ENCODE measurements around the gene AVEN.
A peak's percentile ranks its signal among the peaks of the same experiment; 100 is the strongest.

The AVEN gene

DNA sequence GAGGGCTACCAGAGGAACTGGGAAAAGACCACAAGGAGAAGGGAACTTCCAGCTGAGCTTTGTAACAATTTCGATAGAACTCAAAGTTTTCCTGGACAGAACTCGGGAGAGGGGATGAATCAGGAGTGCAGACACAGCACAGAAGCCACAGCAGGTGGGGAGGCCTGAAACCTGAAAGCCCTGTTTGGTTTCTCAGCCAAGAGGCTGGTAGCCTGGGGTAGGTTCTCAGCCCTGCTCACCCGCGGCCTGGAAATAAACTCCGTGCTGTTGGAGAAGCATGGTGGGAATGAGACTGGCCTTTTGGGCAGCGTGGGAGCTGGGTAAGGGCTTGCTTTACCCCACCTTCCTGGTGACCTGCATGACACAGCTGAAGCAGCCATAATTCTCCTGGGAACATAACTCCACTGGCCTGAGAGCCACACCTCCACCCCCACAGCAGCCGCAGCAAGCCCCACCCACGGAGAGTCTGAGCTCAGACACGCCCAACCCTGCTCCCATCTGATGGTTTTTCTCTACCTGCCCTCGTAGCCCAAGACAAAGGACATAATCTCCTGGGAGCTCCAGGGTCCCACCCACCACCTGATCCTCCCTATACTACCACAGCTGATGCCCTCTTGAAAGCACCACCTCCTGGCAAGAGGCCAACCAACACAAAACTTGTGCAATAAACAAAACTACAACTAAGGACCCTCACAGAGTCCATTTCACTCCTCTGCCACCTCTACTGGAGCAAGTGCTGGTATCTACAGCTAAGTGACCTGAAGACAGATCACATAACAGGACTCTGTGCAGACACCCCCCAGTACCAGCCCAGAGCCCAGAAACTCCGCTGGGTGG is 123.2 kb downstream of the AVEN start:
- TF ChIP-seq CTBP1 (IDR thresholded peaks at IDR 0.05; ENCODE audit: borderline replicate concordance) (no peak), BHLHE40 (IDR thresholded peaks at IDR 0.05; ENCODE audit: borderline replicate concordance) (no peak), FOXA1 (IDR thresholded peaks at IDR 0.05) (no peak), TARDBP (IDR thresholded peaks at IDR 0.05) (no peak), NFRKB (IDR thresholded peaks at IDR 0.05) (no peak)
- TF ChIP-seq, protein P1, sequence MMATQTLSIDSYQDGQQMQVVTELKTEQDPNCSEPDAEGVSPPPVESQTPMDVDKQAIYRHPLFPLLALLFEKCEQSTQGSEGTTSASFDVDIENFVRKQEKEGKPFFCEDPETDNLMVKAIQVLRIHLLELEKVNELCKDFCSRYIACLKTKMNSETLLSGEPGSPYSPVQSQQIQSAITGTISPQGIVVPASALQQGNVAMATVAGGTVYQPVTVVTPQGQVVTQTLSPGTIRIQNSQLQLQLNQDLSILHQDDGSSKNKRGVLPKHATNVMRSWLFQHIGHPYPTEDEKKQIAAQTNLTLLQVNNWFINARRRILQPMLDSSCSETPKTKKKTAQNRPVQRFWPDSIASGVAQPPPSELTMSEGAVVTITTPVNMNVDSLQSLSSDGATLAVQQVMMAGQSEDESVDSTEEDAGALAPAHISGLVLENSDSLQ (IDR thresholded peaks at IDR 0.05) = no peak
- peak; percentile 6 for DNase-seq (ENCODE audit: extremely low spot score)
- ChIA-PET POLR2A (no interaction called here), CTCF (interaction anchor here (1.0 kb wide), 1 partner anchor 24 kb away, joined by 3 read pairs; no protein-coding TSS in a partner anchor)

DNA sequence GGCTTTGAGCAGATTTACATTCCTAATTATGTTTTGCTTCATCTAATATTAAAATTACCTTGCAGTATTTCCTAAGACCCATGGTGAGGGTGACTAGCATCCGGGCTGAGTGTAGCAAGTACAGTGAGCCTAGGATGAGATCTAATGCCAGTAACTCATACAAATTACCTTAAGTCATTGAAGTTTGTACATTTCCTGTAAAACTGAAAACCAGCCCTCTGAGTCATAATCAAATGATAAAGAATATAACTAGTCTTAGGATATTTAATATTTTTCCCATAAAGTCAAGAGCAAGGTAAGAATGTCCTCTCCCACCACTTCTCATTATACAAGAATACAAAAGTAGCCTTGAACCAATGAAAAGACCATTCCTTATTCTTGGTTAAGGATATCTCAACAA is 125.5 kb downstream of the AVEN start:
- TF ChIP-seq FOXA1 (IDR thresholded peaks at IDR 0.05) (no peak), CTBP1 (IDR thresholded peaks at IDR 0.05; ENCODE audit: borderline replicate concordance) (no peak), FOXM1 (IDR thresholded peaks at IDR 0.05; ENCODE audit: borderline replicate concordance) (no peak), NFRKB (IDR thresholded peaks at IDR 0.05) (no peak), LEF1 (IDR thresholded peaks at IDR 0.05; ENCODE audit: borderline replicate concordance) (no peak), FOXK2 (IDR thresholded peaks at IDR 0.05) (no peak), ARNT (IDR thresholded peaks at IDR 0.05) (no peak), L3MBTL2 (conservative IDR thresholded peaks at IDR 0.05) (no peak), TARDBP (IDR thresholded peaks at IDR 0.05) (no peak), ELF4 (IDR thresholded peaks at IDR 0.05) (no peak), ZNF384 (IDR thresholded peaks at IDR 0.05) (no peak), HDGF (IDR thresholded peaks at IDR 0.05; ENCODE audit: borderline replicate concordance) (no peak), SP1 (IDR thresholded peaks at IDR 0.05) (no peak), BHLHE40 (IDR thresholded peaks at IDR 0.05; ENCODE audit: borderline replicate concordance) (no peak), SUZ12 (IDR thresholded peaks at IDR 0.05) (no peak)
- TF ChIP-seq, protein P1 (IDR thresholded peaks at IDR 0.05) = no peak
- CTCF ChIA-PET = no interaction called here
- POLR2A ChIA-PET = no interaction called here
- DNase-seq (ENCODE audit: extremely low spot score) = no peak

DNA sequence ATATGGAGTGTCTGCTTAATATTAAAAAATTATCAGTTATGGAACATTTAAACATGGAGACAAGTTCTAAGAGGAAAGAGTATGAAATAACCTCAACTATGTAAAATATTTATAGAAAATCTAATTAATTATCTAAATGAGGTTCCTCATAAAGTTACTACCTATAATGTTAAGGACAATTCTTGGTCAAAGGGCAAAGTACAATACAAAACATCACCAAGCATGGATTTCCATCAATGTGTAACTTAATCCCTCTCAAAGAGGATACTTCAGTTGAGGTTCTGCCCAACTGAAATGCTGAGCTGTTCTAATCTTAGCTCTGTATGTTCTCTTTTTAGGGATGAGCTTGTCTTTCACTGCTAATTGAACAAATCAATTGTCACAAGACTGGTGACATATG is 126.7 kb downstream of the AVEN start:
- no peak for TF ChIP-seq L3MBTL2 (conservative IDR thresholded peaks at IDR 0.05)
- no peak for TF ChIP-seq CTBP1 (IDR thresholded peaks at IDR 0.05; ENCODE audit: borderline replicate concordance)
- no peak for TF ChIP-seq BHLHE40 (IDR thresholded peaks at IDR 0.05; ENCODE audit: borderline replicate concordance)
- TF ChIP-seq ZNF384 (IDR thresholded peaks at IDR 0.05) = no peak
- ChIA-PET POLR2A (no interaction called here), CTCF (no interaction called here)
- no peak for DNase-seq (ENCODE audit: extremely low spot score)

DNA sequence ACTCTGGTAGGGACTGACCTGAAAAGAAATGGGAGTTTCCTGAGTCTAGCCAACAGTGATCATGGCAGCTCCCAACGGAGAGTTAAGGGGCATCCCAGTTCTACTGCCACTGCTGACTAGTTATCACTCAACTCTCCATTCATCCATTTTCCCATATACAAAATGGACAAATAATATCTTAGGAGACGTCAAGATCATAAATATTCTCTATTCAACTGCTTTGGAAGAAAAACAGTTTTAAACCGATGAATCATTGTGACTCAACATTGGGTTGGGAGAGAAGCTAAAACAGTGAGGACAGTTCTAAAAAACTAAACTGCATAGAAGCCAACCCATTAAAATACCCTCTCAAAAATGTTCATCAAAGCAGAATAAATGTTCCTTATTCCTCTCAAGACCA is 128.3 kb downstream of the AVEN start:
- no peak for DNase-seq (ENCODE audit: extremely low spot score)
- TF ChIP-seq ARNT (IDR thresholded peaks at IDR 0.05) (no peak), TARDBP (IDR thresholded peaks at IDR 0.05) (no peak), LEF1 (IDR thresholded peaks at IDR 0.05; ENCODE audit: borderline replicate concordance) (no peak), L3MBTL2 (conservative IDR thresholded peaks at IDR 0.05) (no peak), SP1 (IDR thresholded peaks at IDR 0.05) (no peak), FOXM1 (IDR thresholded peaks at IDR 0.05; ENCODE audit: borderline replicate concordance) (no peak), NFRKB (IDR thresholded peaks at IDR 0.05) (no peak), FOXK2 (IDR thresholded peaks at IDR 0.05) (no peak), ZNF384 (IDR thresholded peaks at IDR 0.05) (no peak)
- CTCF ChIA-PET = no interaction called here
- POLR2A ChIA-PET = no interaction called here

DNA sequence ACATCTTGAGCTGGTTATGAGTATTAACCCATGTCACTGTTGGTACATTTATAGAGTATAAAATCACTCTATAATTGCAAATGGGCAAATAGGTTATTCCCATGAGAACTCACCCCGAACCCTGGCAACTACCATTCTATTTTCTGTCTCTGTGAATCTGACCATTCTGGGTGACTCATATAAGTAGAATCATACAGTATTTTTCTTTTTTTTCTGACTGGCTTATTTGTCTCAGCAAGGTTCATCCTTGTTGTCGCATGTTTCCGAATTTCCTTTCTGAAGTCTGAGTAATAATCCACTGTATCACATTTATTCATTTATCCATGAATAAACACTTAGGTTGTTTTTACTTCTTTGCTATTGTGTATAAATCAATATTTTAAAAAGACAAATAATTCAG is 130.6 kb downstream of the AVEN start:
- CTCF ChIA-PET = no interaction called here
- no peak for DNase-seq (ENCODE audit: extremely low spot score)

DNA sequence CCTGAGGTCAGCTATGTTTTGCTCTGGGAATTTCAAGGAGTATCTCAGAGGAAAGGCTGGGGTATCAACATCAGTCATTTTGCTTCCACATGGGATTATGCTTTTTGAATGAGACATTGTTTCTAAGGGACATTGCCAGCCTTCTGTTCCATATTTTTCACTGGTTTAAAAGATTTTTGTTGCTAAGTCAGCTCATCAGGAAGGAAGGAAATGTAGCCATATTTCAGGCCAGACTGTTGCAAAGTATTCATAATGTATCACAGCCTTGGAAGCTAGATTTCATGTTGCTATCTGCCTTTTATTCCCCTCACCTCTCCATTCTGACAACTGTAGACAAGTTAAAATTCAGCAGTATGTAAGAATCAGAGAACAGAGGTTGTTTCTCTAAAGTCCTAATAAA is 131.7 kb downstream of the AVEN start:
- ChIA-PET POLR2A (no interaction called here), CTCF (no interaction called here)
- no peak for DNase-seq (ENCODE audit: extremely low spot score)
- TF ChIP-seq TARDBP (IDR thresholded peaks at IDR 0.05) (no peak), FOXM1 (IDR thresholded peaks at IDR 0.05; ENCODE audit: borderline replicate concordance) (no peak), L3MBTL2 (conservative IDR thresholded peaks at IDR 0.05) (no peak), NFRKB (IDR thresholded peaks at IDR 0.05) (no peak), ELF4 (IDR thresholded peaks at IDR 0.05) (no peak), FOXA1 (IDR thresholded peaks at IDR 0.05) (no peak), CTBP1 (IDR thresholded peaks at IDR 0.05; ENCODE audit: borderline replicate concordance) (no peak), ZNF384 (IDR thresholded peaks at IDR 0.05) (no peak), LEF1 (IDR thresholded peaks at IDR 0.05; ENCODE audit: borderline replicate concordance) (no peak), SP1 (IDR thresholded peaks at IDR 0.05) (no peak), BHLHE40 (IDR thresholded peaks at IDR 0.05; ENCODE audit: borderline replicate concordance) (no peak), ARNT (IDR thresholded peaks at IDR 0.05) (no peak), FOXK2 (IDR thresholded peaks at IDR 0.05) (no peak), SUZ12 (IDR thresholded peaks at IDR 0.05) (no peak), HDGF (IDR thresholded peaks at IDR 0.05; ENCODE audit: borderline replicate concordance) (no peak)
- TF ChIP-seq, protein P1 (IDR thresholded peaks at IDR 0.05) = no peak

More for the DNA sequence above, 130.6 kb downstream of the AVEN start:
- POLR2A ChIA-PET = no interaction called here
- TF ChIP-seq TARDBP (IDR thresholded peaks at IDR 0.05) (no peak), SUZ12 (IDR thresholded peaks at IDR 0.05) (no peak), ELF4 (IDR thresholded peaks at IDR 0.05) (no peak), LEF1 (IDR thresholded peaks at IDR 0.05; ENCODE audit: borderline replicate concordance) (no peak), ARNT (IDR thresholded peaks at IDR 0.05) (no peak), SP1 (IDR thresholded peaks at IDR 0.05) (no peak)
